Inferior parietal cortex (tissue), 1 donor: Measurements from ENCODE around the gene ACOT2.
"Not testable (repeated sequence)": the region's sequence is repeated elsewhere in the genome, so short reads cannot be mapped to it uniquely, and the experiment has no call there.

Experiments used
- DNase-seq: peaks from one replicate; pipeline ENCODE4 v3.0.0-alpha.2; 2016; ENCODE audit errors: extremely low spot score

Gene ACOT2

GRCh38 chr14:73567951-73568885 is 795 bp upstream of the ACOT2 start:
- DNase-seq = no peak

- not testable (repeated sequence) for DNase-seq
These were observed 178 bp upstream of the ACOT2 start for GRCh38 chr14:73568886-73569184.

- DNase-seq = not testable (repeated sequence)
These were observed 1.9 kb downstream of the ACOT2 start for GRCh38 chr14:73570913-73571312.

GRCh38 chr14:73573034-73573433 is 4.0 kb downstream of the ACOT2 start:
- not testable (repeated sequence) for DNase-seq

GRCh38 chr14:73573740-73574139 is 4.7 kb downstream of the ACOT2 start:
- not testable (repeated sequence) for DNase-seq

- not testable (repeated sequence) for DNase-seq
These were observed 5.2 kb downstream of the ACOT2 start for GRCh38 chr14:73574251-73574650.

- no peak for DNase-seq
These were observed 7.4 kb downstream of the ACOT2 start for GRCh38 chr14:73576391-73576790.

- not testable (repeated sequence) for DNase-seq
These were observed 8.2 kb downstream of the ACOT2 start for GRCh38 chr14:73577214-73577613.

GRCh38 chr14:73582102-73582979 is 13.3 kb downstream of the ACOT2 start:
- not testable (repeated sequence) for DNase-seq

- DNase-seq = no peak
These were observed 19.7 kb downstream of the ACOT2 start for GRCh38 chr14:73588695-73589094.

GRCh38 chr14:73589116-73589515 is 20.1 kb downstream of the ACOT2 start:
- no peak for DNase-seq

GRCh38 chr14:73590673-73591004 is 21.6 kb downstream of the ACOT2 start:
- not testable (repeated sequence) for DNase-seq

- no peak for DNase-seq
These were observed 22.9 kb downstream of the ACOT2 start, which contains the start of gene ACOT4 for GRCh38 chr14:73591690-73592449. Gene ACOT4, plus strand, starts transcription at chr14:73591873. Its CDS starts 87 bp downstream, at chr14:73591960.

GRCh38 chr14:73594491-73594890 is 25.5 kb downstream of the ACOT2 start:
- no peak for DNase-seq

GRCh38 chr14:73599499-73599898 is 30.5 kb downstream of the ACOT2 start:
- DNase-seq = no peak

GRCh38 chr14:73602994-73603393 is 34.0 kb downstream of the ACOT2 start:
- DNase-seq = no peak

GRCh38 chr14:73606271-73606670 is 37.3 kb downstream of the ACOT2 start:
- no peak for DNase-seq

GRCh38 chr14:73607241-73607640 is 38.2 kb downstream of the ACOT2 start:
- DNase-seq = no peak

- DNase-seq = no peak
These were observed 41.7 kb downstream of the ACOT2 start for GRCh38 chr14:73610687-73611086.

GRCh38 chr14:73612339-73613045 is 43.5 kb downstream of the ACOT2 start, which contains the start of gene ACOT6:
Gene ACOT6, plus strand, starts transcription at chr14:73612517. Its CDS starts 55 bp downstream, at chr14:73612572.
- peak; percentile 57 for DNase-seq

GRCh38 chr14:73613046-73613383 is 44.0 kb downstream of the ACOT2 start:
- peak; percentile 34 for DNase-seq
